Testis (tissue), 2 donors: ENCODE results near the gene CKAP2.
"Not testable (repeated sequence)": the region's sequence is repeated elsewhere in the genome, so short reads cannot be mapped to it uniquely, and the experiment has no call there.

Source experiments
- POLR2A ChIP-seq: fragments of 450-650 bp; IDR thresholded peaks from one replicate; pipeline ENCODE4 v1.6.1; 2017; ENCODE audit warnings: antibody characterized with exemption, mild to moderate bottlenecking, moderate library complexity
- TF ChIP-seq, protein P1 (sequence below), 3 experiments: fragments of 450-650 bp in 2 of 3; fragments of 200-600 bp in 1 of 3; sonication (generic) in 1 of 3; IDR thresholded peaks; one replicate each; pipeline ENCODE4 v1.5.1; 2016 to 2019; ENCODE audit warnings: antibody characterized with exemption in 3 of 3, mild to moderate bottlenecking in 2 of 3, moderate library complexity in 1 of 3

DNA sequence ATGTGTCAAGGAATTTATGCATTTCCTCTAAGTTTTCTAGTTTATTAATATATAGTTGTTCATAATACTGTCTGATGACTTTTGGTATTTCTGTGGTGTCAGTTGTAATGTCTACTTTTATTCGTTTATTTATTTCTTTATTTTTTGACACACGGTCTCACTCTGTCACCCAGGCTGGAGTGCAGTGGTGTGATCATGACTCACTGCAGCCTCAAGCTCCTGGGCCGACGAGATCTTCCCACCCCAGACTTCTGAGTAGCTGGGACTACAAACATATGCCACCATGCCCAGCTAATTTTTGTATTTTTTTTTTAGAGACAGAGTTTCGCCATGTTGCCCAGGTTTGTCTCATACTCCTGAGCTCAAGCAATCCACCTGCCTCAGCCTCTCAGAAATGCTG is 39.0 kb downstream of the CKAP2 start:
- TF ChIP-seq, protein P1, sequence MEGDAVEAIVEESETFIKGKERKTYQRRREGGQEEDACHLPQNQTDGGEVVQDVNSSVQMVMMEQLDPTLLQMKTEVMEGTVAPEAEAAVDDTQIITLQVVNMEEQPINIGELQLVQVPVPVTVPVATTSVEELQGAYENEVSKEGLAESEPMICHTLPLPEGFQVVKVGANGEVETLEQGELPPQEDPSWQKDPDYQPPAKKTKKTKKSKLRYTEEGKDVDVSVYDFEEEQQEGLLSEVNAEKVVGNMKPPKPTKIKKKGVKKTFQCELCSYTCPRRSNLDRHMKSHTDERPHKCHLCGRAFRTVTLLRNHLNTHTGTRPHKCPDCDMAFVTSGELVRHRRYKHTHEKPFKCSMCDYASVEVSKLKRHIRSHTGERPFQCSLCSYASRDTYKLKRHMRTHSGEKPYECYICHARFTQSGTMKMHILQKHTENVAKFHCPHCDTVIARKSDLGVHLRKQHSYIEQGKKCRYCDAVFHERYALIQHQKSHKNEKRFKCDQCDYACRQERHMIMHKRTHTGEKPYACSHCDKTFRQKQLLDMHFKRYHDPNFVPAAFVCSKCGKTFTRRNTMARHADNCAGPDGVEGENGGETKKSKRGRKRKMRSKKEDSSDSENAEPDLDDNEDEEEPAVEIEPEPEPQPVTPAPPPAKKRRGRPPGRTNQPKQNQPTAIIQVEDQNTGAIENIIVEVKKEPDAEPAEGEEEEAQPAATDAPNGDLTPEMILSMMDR (IDR thresholded peaks at IDR 0.05) = not testable (repeated sequence)
- TF ChIP-seq POLR2A = not testable (repeated sequence)
